GM19193 (cell line): ENCODE results near the gene LONP1.

Experiments used
- POLR2A ChIP-seq: IDR thresholded peaks from 4 replicates; pipeline ENCODE4 v1.6.1; 2011; ENCODE audit not compliant: insufficient read depth, insufficient read length; ENCODE audit errors: extremely low read depth

Gene LONP1, protein sequence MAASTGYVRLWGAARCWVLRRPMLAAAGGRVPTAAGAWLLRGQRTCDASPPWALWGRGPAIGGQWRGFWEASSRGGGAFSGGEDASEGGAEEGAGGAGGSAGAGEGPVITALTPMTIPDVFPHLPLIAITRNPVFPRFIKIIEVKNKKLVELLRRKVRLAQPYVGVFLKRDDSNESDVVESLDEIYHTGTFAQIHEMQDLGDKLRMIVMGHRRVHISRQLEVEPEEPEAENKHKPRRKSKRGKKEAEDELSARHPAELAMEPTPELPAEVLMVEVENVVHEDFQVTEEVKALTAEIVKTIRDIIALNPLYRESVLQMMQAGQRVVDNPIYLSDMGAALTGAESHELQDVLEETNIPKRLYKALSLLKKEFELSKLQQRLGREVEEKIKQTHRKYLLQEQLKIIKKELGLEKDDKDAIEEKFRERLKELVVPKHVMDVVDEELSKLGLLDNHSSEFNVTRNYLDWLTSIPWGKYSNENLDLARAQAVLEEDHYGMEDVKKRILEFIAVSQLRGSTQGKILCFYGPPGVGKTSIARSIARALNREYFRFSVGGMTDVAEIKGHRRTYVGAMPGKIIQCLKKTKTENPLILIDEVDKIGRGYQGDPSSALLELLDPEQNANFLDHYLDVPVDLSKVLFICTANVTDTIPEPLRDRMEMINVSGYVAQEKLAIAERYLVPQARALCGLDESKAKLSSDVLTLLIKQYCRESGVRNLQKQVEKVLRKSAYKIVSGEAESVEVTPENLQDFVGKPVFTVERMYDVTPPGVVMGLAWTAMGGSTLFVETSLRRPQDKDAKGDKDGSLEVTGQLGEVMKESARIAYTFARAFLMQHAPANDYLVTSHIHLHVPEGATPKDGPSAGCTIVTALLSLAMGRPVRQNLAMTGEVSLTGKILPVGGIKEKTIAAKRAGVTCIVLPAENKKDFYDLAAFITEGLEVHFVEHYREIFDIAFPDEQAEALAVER

DNA sequence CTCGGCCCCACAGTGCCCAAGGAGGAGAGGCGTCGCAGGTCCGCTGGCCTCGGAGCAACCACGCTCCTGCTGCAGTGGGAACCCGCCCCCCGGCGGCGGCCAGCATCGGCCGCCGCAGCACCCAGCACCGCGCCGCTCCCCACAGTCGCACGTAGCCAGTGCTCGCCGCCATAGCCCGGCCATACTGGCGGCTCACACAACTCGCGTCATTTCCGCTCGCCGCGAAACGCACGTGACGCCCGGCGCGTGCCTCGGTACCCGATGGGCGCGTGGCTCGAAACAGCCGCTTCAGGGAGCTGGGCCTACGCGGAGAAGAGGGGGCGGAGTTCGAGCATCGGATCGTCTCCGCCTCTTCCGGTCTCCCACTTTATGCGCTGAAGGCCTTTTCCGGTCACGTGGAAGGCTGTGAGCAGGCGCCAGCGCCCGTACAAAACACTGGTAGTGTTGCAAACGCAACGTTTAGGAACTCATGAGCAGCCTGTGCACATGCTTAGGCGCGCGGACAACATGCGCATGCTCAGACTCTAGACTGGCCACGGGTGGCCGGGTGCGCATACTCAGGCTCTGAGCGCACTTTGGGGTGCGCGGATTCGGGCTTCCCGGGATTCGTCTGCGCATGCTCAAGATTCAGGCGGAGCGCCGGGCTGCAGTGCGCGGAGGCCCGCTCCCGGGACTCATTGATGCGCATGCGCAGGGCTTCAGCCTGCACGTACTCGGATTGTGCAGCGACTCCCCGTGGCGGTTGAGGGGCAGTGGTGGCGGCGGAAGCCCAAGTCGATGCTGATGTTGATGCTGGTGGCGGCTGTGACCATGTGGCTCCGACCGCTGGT, at the start of gene LONP1, which contains the start of gene CATSPERD:
LONP1 (minus strand) TSS at position 186 of the 830 bp plus-strand sequence; CDS start at position 172, 14 bp downstream.
CATSPERD (plus strand) TSS at position 677 of the 830 bp plus-strand sequence; CDS start at position 778, 101 bp downstream.
- peak; percentile 94 for TF ChIP-seq POLR2A

DNA sequence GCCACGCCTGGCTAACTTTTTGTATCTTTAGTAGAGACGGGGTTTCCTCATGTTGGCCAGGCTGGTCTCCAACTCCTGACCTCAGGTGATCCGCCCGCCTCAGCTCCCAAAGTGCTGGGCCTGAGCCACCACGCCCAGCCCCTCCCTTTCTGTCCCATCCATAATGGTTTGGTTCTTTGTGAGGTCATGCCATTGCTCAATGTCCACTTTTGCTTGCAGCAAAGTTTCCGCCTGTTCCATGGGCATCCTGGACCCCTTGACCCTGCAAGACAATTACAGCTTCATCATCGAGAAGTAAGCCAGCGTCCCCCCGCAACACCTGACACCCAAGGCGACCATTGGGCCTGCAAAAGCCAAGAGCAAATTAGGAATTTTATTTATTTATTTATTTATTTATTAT, 48.0 kb upstream of the LONP1 start:
- TF ChIP-seq POLR2A: no peak

DNA sequence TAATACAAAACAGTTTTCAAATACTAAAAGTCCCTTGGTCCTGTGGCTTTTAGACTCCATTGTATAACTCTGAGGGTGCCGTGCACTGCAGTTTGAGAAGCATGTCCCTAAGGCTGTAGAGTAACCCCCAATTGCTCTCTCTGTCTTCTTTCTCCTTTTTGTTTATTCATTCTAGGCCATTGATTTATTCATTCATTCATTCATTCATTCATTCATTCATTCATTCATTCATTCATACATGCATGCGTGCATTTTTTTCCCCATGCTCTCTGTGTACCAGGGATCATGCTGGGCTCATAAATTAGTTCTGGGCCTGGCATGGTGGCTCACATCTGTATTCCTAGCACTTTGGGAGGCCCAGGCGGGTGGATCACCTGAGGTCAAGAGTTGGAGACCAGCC, 45.3 kb upstream of the LONP1 start:
- no peak for TF ChIP-seq POLR2A

DNA sequence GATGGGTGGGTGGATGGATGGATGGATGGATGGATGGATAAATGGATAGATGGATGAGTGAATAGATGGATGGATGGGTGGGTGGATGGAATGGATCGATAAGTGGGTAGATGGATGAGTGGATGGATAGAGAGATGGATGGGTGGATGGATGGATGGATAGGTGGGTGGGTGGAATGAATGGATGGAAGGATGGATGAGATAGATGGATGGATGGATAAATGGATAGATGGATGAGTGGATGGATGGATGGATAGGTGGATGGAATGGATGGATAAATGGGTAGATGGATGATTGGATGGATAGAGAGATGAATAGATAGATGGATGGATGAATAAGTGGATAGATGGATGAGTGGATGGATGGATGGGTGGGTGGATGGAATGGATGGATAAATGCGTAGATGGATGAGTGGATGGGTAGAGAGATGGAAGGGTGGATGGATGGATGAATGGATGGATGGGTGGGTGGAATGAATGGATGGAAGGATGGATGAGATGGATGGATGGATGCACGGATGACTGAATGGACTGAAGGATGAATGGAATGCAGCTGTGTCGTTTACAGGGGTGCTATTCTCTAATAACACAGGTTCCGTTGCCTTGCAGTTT, 42.8 kb upstream of the LONP1 start:
- no peak for TF ChIP-seq POLR2A

DNA sequence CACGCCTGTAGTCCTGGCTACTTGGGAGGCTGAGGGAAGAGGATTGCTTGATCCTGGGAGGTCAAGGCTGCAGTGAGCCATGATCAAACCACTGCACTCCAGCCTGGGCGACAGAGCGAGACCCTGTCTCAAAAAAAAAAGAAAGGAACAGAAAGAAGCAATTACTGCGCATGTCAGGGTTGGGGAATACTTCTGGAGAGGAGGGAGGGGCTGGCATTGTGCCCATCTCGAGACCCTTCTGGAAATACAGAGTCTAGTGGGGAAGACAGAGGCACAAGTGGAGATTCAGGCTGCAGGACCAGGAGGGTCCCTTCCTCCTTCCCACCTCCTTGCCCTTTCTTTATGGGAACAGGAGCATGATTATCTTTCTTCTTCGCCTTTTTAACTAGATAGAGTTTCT, 33.8 kb upstream of the LONP1 start:
- no peak for TF ChIP-seq POLR2A

DNA sequence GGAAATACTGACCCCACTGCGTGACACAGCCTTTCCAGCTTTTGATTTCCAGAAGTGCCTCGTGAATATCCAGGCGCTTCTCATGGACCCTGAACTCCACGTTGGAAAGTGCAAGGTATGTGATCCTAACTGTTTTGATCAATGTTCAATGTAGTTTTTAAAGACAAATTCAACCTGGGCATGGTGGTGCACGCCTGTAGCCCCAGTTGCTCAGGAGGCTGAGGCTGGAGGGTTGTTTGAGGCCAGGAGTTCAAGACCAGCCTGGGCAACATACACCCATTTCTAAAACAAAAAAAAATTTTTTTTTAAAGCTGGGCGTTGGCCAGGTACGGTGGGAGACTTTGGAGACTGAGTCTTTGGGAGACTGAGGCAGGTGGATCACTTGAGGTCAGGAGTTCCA, 31.8 kb upstream of the LONP1 start:
- TF ChIP-seq POLR2A: no peak

DNA sequence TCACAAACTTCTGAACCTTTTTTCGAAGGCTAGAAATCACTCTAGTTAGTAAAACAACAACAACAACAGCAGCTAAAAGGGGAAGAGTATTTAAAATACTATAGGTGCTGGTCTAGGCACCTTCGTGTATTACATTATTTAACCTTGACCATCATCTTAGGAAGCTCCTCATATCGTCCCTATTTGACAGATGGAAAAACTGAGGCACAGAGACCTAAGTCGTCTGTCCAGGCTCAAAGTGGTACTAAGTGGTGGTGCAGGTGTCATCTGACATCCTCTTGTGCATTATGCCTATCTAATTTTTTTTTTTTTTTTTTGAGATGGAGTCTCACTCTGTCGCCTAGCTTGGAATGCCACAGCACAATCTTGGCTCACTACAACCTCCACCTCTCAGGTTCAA, 29.6 kb upstream of the LONP1 start:
- TF ChIP-seq POLR2A: no peak

DNA sequence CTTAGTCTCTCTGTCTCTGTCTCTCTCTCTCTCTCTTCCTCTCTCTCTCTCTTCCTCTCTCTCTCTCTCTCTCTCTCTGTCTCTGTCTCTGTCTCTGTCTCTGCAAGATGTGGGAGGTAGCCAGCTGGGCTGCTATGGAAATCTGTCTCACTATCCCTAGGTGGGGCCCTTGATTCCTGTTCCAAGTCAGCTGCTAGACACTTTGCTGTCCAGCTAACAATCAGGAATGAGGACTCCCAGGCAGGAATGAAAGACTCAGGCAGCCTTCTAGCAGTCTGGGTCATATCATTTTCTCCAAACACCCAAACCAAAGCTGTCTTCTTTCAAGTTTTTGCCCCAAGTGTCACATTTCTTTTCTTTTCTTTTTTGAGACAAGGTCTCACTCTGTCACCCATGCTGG, 23.7 kb upstream of the LONP1 start:
- TF ChIP-seq POLR2A: no peak

DNA sequence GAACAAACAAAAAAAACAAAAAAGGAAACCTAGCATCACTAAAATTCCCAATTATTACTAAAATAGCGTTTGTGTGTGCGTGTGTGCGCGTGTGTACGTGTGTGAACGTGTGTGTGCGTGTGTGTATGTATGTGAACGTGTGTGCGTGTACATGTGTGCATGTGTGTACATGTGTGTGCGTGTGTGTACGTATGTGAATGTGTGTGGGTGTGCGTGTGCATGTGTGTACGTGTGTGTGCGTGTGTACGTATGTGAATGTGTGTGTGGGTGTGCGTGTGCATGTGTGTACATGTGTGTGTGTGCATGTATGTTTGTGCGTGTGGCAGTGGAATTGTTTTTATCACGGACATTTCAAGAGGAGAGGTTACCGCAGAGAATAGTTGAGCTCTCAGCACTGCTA, 22.1 kb upstream of the LONP1 start:
- TF ChIP-seq POLR2A: no peak

DNA sequence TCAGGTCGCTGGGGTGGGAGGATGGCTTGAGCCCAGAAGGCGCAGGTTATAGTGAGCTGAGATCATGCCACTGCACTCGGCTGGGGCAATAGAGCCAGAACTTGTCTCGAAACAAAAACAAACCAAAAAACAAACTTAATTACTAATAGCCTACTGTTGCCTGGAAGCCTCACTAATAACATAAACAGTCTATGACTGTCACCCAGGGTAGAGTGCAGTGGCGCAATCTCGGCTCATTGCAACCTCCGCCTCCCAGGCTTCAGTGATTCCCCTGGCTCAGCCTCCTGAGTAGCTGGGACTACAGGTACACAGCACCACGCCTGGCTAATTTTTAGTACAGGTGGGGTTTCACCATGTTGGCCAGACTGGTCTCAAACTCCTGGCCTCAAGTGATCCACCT, 18.5 kb upstream of the LONP1 start:
- TF ChIP-seq POLR2A: no peak

DNA sequence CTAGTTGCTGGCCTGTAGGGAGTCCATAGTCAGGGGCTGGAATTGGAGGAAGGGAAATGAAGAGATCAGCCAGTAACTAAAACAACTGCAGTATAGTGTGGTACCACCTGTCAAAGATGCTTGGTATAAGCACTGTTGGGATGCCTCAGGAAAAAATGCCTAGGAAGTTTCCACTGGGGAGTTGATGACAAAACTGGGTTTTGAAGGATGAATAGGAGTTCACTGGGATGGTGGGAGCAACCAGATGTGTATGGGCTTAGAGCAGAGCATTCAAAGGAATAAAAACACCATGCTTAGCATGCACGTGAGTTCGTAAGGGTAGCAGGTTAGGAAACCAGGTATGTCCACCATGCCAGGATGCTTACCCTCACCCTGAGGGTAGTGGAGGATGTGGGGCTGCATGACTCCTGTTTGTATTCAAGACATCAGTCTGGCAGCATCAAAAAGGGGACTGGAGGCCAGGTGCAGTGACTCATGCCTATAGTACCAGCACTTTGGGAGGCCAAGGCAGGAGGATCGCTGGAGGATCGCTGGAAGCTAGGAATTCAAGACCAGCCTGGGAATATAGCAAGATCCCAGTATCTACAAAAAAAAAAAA, 7.6 kb upstream of the LONP1 start:
- no peak for TF ChIP-seq POLR2A

DNA sequence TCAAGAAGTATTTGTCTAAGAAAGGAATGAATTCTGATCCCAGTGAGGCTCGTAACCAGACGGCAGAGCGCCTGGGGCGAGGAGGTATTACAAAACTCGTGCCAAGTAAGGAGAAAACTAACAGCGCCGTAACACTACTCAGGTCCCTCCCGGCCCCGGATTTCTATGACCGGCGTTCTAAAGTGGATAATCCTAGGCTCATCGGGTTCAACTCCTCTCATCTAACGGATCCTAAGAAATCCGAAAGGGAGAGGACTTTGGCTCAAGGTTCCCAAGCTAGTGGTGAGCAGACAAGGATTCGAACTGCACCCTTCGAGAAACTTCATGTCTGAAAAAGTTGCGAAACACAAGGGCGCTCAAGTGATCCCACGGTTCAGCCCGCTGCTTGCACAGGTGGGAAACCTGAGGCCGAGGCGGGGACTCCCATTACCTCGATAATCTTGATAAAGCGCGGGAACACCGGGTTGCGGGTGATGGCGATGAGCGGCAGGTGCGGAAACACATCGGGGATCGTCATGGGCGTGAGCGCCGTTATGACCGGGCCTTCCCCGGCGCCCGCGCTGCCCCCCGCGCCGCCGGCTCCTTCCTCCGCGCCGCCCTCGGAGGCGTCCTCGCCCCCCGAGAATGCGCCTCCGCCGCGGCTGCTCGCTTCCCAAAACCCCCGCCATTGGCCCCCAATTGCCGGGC, 529 bp downstream of the LONP1 start:
- TF ChIP-seq POLR2A: no peak

DNA sequence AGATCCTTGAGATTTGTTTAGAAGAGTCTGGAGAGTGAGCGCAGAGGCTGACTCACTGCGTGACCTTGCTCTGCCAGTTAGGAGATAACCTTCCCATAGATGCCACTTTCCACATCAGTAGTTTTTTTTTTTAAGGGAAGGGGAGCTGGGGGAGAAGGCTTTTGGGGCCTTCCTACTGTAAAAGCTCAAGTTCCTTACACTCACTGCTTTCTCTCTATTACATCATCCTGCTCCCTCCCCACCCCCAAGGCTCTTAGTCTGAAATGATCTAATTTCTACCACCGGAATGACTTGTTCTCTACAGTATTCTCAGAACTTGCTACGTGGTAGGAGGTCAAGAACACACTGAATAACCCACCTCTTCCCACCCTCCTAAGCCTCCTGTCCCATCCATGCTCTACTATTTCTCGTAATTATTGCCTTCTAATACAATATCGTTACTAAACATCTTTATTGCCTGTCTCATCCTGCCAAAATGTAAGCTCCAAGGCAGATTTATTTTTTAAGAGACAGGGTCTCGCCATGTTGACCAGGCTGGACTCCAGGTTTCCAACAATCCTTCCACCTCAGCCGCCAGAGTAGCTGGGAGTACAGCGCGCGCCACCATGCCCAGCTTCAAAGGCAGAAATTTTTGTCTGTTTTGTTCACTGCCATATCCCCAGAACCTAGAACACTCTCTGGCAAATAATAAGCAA, 1.2 kb downstream of the LONP1 start:
- TF ChIP-seq POLR2A: no peak
